Type B pancreatic cell (in vitro differentiated cells): ENCODE measurements around the gene AKT2. TPM values are rescaled to one million over a fixed set of nuclear protein-coding genes. Genes with fewer than 3 reads are reported as not detected.

Source experiments
- DNase-seq: peaks from one replicate; pipeline ENCODE4 v3.0.0; 2021; ENCODE audit warnings: mixed read lengths; ENCODE audit not compliant: unreplicated experiment; ENCODE audit errors: extremely low spot score
- H3K27ac Mint-ChIP-seq: 2 replicates; pipeline ENCODE4 v1.8.0; 2021; ENCODE audit warnings: mild to moderate bottlenecking, mixed read lengths
- H3K27me3 Mint-ChIP-seq: 2 replicates; pipeline ENCODE4 v1.8.0; 2021; ENCODE audit warnings: mixed read lengths
- H3K36me3 Mint-ChIP-seq: 2 replicates; pipeline ENCODE4 v1.8.0; 2021; ENCODE audit warnings: mixed read lengths
- H3K4me1 Mint-ChIP-seq: one replicate; pipeline ENCODE4 v1.8.0; 2021; ENCODE audit warnings: mixed read lengths; ENCODE audit not compliant: unreplicated experiment
- H3K4me3 Mint-ChIP-seq: 2 replicates; pipeline ENCODE4 v1.8.0; 2021; ENCODE audit warnings: mild to moderate bottlenecking, mixed read lengths
- H3K9me3 Mint-ChIP-seq: 2 replicates; pipeline ENCODE4 v1.8.0; 2021; ENCODE audit warnings: mixed read lengths
- total RNA-seq: library from RNA; stranded (reverse); gene quantifications from 2 replicates; pipeline ENCODE4 v1.2.1, GENCODE V29; 2021; ENCODE audit warnings: low replicate concordance
- TF ChIP-seq, protein P1 (sequence below): fragments of 200-600 bp; sonication (generic); conservative IDR thresholded peaks from 2 replicates; pipeline ENCODE4 v1.5.0; 2021; ENCODE audit warnings: antibody characterized with exemption, mild to moderate bottlenecking

The AKT2 gene
- total RNA-seq, 1 donor from 2014 or later = 149 TPM

DNA sequence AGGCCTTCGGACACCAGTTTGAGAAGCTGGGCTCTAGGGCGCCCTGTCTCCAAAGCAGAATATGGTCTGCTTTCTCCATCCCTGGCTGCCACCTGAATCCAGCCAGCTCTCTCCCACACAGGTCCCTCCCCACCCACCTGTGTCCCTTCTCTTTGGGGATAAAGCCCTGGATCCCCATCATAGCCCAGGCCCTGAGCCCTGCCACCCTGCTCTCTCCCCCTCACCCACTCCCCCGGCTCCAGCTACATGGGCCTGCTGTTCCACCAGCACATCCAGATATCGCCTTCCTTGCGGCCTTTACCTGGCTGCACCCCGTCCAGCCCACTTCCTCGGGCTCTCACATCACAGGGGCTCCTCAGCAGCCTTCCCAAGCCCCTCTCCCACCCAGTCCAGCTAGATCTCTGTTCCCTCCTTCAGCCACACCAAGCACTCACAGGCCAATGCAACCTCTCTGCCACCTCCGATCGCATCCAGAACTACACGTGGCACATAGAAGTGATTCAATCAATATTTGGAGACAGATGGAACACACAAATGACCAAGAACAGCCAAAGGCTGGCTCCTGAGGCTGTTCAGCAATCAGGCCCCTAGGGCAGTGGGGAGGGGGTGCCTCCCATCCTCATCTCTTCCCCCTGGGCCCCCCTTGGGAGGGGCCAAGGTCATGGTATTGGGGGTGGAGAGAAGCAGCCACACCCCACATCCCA is 7.6 kb downstream of the AKT2 start:
- no peaks in the 10 kb centered on the region for H3K27me3 Mint-ChIP-seq
- H3K36me3 Mint-ChIP-seq = no peaks in the 10 kb centered on the region
- peaks cover 36% of the 10 kb centered on the region for H3K4me1 Mint-ChIP-seq
- H3K27ac Mint-ChIP-seq = peak overlapping the region; percentile 46
- no peaks in the 10 kb centered on the region for H3K9me3 Mint-ChIP-seq
- no peak for DNase-seq
- H3K4me3 Mint-ChIP-seq = no peak overlapping the region
- TF ChIP-seq, protein P1, sequence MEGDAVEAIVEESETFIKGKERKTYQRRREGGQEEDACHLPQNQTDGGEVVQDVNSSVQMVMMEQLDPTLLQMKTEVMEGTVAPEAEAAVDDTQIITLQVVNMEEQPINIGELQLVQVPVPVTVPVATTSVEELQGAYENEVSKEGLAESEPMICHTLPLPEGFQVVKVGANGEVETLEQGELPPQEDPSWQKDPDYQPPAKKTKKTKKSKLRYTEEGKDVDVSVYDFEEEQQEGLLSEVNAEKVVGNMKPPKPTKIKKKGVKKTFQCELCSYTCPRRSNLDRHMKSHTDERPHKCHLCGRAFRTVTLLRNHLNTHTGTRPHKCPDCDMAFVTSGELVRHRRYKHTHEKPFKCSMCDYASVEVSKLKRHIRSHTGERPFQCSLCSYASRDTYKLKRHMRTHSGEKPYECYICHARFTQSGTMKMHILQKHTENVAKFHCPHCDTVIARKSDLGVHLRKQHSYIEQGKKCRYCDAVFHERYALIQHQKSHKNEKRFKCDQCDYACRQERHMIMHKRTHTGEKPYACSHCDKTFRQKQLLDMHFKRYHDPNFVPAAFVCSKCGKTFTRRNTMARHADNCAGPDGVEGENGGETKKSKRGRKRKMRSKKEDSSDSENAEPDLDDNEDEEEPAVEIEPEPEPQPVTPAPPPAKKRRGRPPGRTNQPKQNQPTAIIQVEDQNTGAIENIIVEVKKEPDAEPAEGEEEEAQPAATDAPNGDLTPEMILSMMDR = no peak

DNA sequence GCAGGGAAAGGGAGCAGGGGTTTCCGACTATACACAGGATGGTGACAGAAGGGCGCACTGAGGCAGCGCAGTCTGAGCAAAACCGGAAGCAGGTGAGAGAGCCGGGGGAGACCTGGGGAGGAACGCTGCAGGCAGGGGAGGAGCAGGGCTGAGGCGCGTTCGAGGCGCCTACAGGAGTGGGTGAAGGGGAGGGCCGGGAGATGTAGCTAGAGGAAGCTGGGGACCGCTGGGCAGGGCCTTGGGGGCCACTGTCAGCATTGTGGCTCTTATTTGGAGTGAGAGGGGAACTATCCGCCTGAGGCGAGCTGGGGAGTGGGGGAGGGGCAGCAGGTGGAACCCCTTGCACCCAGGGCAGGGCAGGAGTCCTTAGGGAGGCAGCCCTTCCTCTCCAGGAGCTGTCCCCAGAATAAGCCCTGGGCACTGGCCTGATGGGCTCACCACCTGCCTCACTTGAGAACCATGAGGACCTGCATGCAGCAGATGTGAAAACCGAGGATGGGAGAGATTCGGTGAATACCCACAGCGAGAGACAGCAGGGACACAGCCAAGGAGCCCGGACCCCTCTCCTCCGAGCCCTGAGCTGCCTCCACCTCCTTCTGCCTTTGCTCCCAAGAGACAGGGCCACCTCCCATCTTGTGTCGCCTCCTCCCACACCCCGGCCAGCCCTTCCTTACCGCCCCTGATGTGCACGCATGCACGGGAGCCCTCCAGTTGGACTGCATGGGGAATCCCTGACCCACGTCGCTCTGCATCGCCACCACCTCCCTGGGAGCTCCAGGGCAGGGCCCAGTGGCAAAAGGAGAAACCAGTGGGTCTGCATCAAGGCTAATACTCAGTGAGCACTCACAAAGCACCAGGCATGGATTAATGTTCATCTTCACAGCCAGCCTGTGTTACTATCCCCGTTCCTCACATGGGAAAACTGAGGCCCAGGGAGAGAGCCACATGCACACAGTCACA is 10.3 kb downstream of the AKT2 start:
- Mint-ChIP-seq H3K4me3 (no peak overlapping the region), H3K27ac (no peak overlapping the region), H3K27me3 (no peaks in the 10 kb centered on the region), H3K4me1 (peaks cover 28% of the 10 kb centered on the region), H3K9me3 (no peaks in the 10 kb centered on the region), H3K36me3 (no peaks in the 10 kb centered on the region)
- DNase-seq = no peak
- TF ChIP-seq, protein P1 = no peak

DNA sequence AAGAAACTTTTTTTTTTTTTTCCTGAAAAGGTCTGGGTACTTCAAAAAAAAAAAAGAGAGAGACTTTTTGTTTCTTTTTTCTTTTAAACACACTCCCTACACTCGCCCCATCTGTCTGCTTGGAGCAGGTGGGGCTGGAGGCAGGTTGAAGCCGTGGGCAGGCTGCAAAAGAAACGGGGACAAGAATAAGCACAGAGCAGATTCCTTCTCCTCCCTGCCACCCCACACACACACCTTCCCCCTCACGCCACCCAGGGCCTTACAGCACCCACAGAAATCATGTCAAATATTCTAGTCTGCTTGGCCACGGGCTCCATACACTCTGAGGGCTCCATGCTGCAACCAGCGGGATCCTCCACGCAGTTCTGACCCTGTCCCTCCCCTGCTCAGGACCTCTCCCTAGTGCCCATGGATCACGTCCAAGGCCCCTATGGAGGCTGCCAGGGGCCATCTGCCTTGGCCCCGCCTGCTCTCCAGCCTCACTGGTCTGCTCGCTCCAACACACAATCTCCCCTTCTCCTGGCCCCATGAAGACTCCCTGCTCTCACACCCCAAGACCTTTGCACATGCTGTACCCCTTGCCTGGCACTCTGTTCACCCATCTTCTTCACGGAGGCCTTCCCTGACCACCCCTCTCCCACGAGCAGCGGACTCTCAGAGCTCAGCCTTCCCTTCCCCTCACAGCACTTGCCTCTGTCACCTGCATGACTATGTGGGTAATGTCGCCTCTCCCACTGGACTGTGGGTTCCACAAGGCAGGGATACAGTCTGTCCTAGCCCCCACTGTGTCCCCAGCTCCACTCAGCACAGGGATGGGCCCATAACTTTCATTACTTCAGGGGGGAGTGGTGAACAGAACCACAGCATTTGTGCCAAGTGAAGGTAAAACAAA is 11.4 kb downstream of the AKT2 start:
- DNase-seq = no peak
- TF ChIP-seq, protein P1 = no peak
- no peaks in the 10 kb centered on the region for H3K9me3 Mint-ChIP-seq
- no peaks in the 10 kb centered on the region for H3K27me3 Mint-ChIP-seq
- H3K27ac Mint-ChIP-seq = peak overlapping the region; percentile 47
- H3K4me3 Mint-ChIP-seq = no peak overlapping the region
- H3K36me3 Mint-ChIP-seq = peaks cover 3% of the 10 kb centered on the region
- H3K4me1 Mint-ChIP-seq = peaks cover 28% of the 10 kb centered on the region

DNA sequence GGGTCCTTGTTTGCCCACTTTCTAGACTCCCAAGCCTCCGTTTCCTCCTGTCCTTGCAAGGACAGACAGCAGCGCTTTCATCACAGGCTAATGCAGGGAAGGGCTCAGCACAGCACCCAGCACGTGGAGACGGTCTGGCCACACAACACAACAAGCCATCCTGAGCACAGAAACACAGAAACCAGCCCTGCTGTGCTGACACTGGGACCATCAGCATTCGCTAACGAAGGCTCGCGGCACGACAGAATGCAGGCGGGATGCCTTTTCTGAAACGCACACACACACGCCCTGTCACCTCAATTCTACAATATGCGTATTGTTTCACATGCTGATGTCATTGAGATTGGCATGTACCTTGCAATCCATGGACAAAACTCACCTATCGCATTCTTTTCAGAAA is 12.9 kb downstream of the AKT2 start:
- no peaks in the 10 kb centered on the region for H3K9me3 Mint-ChIP-seq
- TF ChIP-seq, protein P1 = no peak
- peaks cover 16% of the 10 kb centered on the region for H3K4me1 Mint-ChIP-seq
- no peak overlapping the region for H3K27ac Mint-ChIP-seq
- no peaks in the 10 kb centered on the region for H3K27me3 Mint-ChIP-seq
- no peak overlapping the region for H3K4me3 Mint-ChIP-seq
- peaks cover 3% of the 10 kb centered on the region for H3K36me3 Mint-ChIP-seq
- no peak for DNase-seq

DNA sequence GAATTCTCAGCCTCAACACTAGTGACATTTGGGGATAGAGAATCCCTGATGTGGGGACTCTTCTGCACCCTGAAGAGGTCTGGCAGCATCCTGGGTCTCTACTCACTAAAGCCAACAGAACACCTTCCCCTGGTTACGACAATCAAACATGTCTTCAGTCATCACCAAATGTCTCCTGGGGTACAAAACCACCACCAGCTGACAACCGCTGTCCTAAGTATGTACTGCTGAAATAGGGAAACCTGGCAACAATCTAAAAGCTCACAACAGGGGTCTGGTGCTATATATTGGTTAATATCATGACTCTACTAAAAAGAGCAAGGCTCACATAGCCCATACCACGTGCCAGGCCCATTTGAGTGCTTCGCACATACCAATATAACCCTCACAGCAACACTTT is 13.4 kb downstream of the AKT2 start:
- Mint-ChIP-seq H3K4me3 (no peak overlapping the region), H3K36me3 (peaks cover 3% of the 10 kb centered on the region), H3K27ac (no peak overlapping the region), H3K9me3 (no peaks in the 10 kb centered on the region), H3K4me1 (peaks cover 21% of the 10 kb centered on the region), H3K27me3 (no peaks in the 10 kb centered on the region)
- TF ChIP-seq, protein P1 = no peak
- no peak for DNase-seq
